ENCODE measurements around the gene CLGN.

The CLGN gene

GRCh38 chr4:140382732-140383131 lies 44.7 kb downstream of the CLGN start:
- DNase-seq (ENCODE audit: extremely low read depth in 1 of 2, low read depth in 1 of 2), result no peak

- DNase-seq (ENCODE audit: extremely low read depth in 1 of 2, low read depth in 1 of 2), result no peak
Observed at GRCh38 chr4:140374130-140374477, 53.3 kb downstream of the CLGN start.

DNA sequence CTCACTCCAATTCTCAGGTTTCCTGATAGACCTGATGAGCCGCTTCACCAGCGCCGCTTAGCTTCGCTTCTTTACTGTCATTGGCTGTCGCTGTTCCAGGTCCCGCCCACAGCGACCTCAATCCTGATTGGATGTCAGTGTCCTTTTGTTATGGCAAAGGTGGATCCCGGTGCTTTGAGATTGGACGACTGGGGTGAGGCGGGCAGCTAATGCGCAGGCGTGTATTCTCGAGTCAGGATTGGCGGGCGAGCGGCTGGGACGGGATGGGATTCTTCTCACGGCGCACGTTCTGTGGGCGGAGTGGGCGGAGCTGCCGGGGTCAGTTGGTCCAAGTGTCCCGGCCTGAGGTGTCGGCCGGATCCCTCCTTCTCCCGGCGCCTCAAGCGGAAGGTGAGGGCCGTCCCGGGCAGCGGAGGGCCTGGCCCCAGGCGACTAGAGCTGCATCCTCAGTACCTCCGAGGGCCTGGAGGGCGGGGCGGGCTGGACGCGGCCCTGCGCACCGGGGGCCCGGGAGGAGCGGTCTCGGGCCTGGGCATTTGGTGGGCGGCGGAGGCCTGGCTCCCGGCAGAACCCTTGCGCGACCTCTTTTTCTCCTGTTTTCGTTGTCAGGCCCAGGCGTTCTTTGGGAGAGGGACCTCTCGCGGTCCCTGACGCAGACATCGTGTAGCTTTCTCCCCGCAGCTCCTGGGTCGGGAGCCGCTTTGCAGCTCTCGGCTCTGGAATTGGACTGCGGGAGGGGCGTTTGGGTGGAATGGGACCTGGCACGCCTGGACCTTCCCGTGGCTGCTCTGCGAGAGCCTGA lies 53.9 kb downstream of the CLGN start, which contains the start of gene SCOC:
SCOC (plus strand) TSS at position 319 of the 802 bp plus-strand sequence. CDS start 5,525 bp downstream, outside the sequence.
- DNase-seq (ENCODE audit: extremely low read depth in 1 of 2, low read depth in 1 of 2), result peak; percentile 95 to 99

DNA sequence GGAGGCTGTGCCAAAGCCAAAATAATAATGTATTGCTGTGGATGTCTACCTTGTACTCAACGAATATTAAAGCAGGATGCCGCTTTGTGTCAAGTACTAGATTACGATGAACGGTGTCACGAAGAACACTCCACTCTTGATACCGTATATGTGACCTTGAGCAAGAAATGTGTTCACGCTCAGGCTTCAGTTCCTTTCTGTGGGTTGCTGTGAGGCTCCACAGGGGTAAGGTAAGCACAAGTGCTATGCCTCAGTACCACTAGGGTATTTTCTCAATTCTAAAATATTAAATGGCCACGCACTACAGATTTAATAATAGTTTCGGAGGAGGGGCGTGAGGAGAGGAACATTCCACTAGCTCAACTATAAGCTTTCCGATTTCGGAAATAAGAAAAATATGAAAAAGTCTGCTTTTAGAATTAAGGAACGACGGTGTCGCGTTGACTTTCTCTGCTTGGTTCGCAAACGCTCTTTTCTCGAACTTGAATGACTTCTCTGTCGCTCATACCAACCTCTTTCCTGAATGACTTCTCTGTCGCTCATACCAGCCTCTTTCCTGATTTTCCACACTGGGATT lies 54.6 kb downstream of the CLGN start:
- peak in 1 of 2 donors; percentile 13 for DNase-seq (ENCODE audit: extremely low read depth in 1 of 2, low read depth in 1 of 2)

- DNase-seq (ENCODE audit: extremely low read depth in 1 of 2, low read depth in 1 of 2), result no peak
Observed at GRCh38 chr4:140368686-140369085, 58.8 kb downstream of the CLGN start.

- DNase-seq (ENCODE audit: extremely low read depth in 1 of 2, low read depth in 1 of 2), result no peak
Observed at GRCh38 chr4:140367738-140368137, 59.7 kb downstream of the CLGN start.

- no peak for DNase-seq (ENCODE audit: extremely low read depth in 1 of 2, low read depth in 1 of 2)
Observed at GRCh38 chr4:140363558-140363957, 63.9 kb downstream of the CLGN start.

- no peak for DNase-seq (ENCODE audit: extremely low read depth in 1 of 2, low read depth in 1 of 2)
Observed at GRCh38 chr4:140363051-140363450, 64.4 kb downstream of the CLGN start.

- no peak for DNase-seq (ENCODE audit: extremely low read depth in 1 of 2, low read depth in 1 of 2)
Observed at GRCh38 chr4:140361099-140361498, 66.3 kb downstream of the CLGN start.

DNA sequence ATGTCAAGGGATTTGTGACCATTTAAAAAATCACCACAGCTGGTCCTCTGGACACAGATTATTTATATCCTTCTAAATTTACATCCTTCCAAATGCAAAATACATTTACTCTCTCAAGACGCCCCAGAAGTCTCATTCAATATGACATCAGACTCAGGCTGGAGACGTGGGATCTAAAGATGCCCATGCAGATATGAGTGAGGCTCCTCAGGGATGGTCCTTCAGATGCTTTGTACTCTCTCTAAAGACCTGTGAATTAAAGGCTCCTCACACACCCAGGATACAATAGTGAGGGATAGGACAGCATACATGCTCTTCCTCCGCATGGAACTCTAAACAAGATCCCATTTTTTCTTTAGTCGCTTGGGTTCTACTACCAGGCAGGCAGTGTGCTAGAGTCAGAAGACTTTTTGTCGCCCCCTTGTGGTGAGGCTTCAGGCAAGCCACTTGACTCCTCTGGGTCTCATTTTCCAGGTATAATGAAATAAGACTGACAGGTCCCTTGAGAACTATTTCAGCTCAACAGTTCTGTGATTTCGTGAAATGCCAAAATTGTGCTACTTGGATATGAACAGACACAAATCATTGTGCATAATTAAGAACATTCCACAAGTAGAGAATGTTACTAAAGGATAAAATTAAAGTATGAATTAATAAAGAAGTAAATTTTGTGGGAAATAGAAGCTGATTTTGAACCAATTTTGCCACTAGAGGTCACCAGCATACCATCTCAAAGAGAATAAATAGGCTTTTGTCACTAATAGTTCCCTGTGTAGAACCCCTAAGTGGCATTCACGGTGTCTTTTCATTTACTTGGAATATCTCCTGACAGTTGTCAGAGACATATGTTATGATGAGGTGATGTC lies 67.7 kb downstream of the CLGN start:
- DNase-seq (ENCODE audit: extremely low read depth in 1 of 2, low read depth in 1 of 2), result peak; percentile 21 to 63

- DNase-seq (ENCODE audit: extremely low read depth in 1 of 2, low read depth in 1 of 2), result no peak
Observed at GRCh38 chr4:140358281-140358680, 69.2 kb downstream of the CLGN start.

DNA sequence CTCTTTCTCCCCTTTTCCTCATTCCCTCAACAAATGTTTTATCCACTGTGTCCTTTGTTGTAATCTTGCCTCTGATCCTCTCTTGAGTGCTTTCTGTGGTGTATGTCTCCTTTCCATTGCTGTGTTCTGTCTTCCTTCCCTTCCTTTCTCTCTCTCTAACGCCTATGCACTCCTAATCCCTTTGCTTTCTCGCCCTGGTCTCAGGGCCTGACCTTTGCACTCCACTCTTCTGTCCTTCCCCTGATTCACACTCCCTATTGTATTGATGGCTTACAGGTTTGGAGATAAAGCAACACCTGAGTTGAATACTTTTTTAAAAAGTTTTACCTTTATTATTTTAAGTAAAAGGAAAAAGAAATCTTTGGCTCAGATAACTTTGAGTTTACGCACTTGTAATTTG lies 69.6 kb downstream of the CLGN start:
- DNase-seq (ENCODE audit: extremely low read depth in 1 of 2, low read depth in 1 of 2), result no peak

DNA sequence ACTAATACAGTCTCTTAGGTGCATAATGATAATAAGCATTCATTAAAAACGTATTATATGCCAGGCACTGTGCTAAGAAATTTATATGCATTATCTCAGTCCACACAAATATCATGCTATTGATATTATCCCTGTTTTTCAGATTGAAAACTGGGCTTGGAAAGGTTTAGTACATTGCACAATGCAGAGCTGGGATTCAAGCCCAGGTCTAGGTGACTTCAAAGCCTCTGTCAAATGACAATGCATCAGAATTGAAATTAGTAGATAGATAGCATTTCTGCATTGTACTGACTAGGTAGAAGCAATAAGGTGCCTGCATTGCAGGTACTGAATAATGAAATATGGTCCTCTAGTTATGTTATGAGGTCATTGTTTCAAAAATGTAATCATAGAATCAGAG lies 72.2 kb downstream of the CLGN start:
- DNase-seq (ENCODE audit: extremely low read depth in 1 of 2, low read depth in 1 of 2), result no peak

DNA sequence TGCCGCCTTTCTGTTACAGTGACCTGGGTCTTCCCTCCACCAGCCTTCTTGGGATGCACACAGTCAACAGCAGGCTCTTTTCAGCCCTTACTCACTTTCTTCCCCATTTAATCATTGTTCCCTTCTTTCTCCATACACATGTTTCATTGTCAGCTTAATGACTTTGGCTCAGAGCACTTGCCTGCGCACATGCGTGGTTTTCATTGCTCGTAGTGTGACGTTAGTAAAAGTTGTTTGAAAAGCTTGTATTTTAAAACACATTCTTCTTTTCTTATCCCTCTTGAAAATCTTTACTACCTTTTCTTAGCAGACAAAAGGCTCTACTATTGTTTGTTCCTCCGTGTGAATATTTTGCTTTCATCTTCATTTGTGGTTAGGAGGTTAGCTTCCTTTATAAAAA lies 73.7 kb downstream of the CLGN start:
- DNase-seq (ENCODE audit: extremely low read depth in 1 of 2, low read depth in 1 of 2), result no peak

DNA sequence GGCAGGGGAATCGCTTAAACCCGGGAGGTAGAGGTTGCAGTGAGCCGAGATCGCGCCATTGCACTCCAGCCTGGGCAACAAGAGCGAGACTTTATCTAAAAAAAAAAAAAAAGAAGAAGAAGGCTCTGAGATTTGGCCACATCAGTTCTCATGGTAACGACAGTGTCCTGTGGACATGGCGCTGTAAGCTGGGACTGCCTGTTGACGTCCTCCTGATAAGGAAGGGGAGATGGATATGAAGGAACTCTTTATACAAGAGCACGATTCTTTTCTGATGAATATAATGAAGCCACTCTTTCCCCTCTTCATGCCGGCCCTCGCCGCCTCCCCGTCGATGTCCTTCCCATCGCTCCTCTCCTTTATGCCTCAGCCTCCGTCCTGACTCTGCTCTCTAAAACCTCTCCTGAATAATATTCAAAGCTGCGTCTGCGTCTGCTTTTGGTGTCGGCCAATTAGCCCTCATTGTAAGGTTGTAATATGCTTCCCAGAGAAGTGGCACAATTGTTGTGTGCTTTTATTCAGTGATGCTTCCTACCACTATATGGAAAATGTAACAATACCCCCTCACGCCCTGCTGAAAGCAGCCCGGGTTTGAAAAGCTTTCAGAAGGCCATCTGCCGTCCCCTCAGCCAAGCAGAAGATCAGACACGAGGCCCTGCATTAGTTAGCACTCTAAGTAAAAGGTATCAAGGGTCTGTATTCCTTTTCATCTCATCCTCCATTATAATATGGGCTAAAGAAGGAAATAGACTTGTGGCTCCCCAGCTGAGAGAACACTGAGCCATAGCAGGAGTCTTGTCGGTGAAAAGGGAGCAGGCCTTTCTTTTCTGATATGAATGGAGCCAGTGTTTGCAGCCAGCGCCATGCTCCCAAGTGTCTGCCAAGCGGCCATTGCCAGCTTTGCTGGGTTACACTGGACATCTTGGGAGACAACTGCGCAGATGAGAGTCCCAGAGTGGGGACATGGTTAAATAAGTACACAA lies 76.1 kb downstream of the CLGN start:
- no peak for DNase-seq (ENCODE audit: extremely low read depth in 1 of 2, low read depth in 1 of 2)

- no peak for DNase-seq (ENCODE audit: extremely low read depth in 1 of 2, low read depth in 1 of 2)
Observed at GRCh38 chr4:140349816-140350215, 77.6 kb downstream of the CLGN start.

- no peak for DNase-seq (ENCODE audit: extremely low read depth in 1 of 2, low read depth in 1 of 2)
Observed at GRCh38 chr4:140346136-140346535, 81.3 kb downstream of the CLGN start.

DNA sequence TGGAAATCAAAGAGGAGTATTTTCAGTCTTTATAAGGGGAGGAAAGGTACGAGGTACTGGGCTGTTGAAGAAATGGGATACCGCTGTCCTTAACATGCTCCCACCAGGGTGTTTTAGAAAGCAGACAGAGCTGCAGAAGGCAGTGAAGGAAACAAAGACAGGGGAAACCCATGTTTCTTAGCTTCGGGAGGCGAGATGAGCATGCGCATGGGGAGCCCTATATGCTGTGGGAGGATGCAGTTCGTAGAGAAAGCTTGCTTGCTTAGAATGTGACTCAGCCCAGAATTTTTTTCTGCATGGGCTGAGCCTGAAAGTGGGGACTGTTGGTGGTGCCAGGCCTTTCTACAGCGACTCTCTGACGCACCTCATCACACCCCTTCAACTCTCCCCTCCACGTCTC lies 82.8 kb downstream of the CLGN start:
- no peak for DNase-seq (ENCODE audit: extremely low read depth in 1 of 2, low read depth in 1 of 2)

DNA sequence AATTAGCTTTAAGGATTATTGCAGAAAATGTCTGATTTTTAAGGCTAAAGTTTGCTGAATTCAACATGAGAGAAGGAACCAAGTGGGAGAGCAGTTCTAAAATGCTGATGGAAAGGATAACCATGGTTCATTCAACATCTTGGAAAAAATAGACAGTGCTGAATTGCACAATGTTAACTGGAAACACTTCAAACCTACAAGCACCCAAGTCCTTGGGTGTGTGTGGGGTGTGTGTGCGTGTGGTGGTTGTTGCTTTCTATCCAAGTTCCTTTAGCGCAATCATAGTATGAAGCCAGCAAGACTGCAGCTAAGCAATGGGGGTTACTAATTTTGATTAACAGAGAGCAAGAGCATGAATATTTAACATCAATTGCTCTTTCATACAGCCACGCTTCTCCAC lies 83.3 kb downstream of the CLGN start:
- no peak for DNase-seq (ENCODE audit: extremely low read depth in 1 of 2, low read depth in 1 of 2)

DNA sequence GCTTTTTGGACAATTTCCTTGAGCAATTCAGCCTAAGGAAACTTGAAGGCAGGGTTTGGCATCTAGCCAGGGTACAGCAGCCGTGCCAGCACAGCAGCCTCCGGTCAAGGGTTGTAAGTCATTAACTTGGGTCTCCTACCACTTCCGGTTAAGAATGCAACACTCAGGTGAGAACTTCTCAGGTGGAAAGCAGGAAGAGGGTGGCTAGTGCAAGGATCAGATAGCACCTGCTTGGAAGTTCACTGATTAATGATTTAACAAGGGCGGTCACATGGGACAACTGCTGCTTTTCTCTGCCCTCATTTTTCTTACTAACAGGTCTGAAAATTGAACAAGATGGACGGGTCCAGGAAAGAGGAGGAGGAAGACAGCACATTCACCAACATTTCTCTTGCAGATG lies 84.1 kb downstream of the CLGN start:
- no peak for DNase-seq (ENCODE audit: extremely low read depth in 1 of 2, low read depth in 1 of 2)

DNA sequence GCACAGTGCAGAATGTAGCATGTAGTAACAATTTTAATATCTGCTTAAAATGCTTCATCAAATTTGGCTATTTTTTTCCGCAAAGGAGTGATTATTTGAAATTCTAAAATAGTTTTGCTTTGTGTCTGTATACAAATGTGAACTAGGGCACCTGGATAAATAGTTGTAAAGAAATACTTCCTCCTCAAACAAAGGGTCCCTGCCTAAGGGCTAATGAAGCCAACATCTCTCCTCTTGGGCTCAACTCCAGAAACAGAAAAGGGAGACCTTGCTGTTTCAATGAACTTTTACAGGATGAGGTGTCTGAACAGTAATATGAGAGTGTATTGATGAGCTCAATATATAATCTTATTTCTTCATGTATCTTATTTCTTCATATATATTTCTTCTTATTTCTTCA lies 84.8 kb downstream of the CLGN start:
- no peak for DNase-seq (ENCODE audit: extremely low read depth in 1 of 2, low read depth in 1 of 2)

Measured in stimulated activated CD8-positive, alpha-beta memory T cell treated with anti-CD3 and anti-CD28 coated beads, Interleukin-7, amount 100 ng/mL, for 48 hours (primary cell).